Measurements from ENCODE around the gene RDH13. TPM values are rescaled to one million over a fixed set of nuclear protein-coding genes. Genes with fewer than 3 reads are reported as not detected.

The RDH13 gene
- total and polyA plus RNA-seq, 2 experiments from 2014 or later: 28.0 to 36.5 TPM

- Histone ChIP-seq H4K20me1 (replicated peaks; ENCODE audit: insufficient read depth) (no peaks in the 10 kb centered on the region), H3K36me3 (ENCODE audit: insufficient read depth) (no peaks in the 10 kb centered on the region), H3K27ac (ENCODE audit: low read depth) (no peak overlapping the region), H2AFZ (no peak overlapping the region; the same call in 1 of the 2 replicates), H3K4me2 (peak overlapping the region; percentile 78), H3K4me1 (ENCODE audit: insufficient read depth) (no peaks in the 10 kb centered on the region; the same call in 1 of the 2 replicates), H3K4me3 (peak overlapping the region; percentile 70), H3K27me3 (ENCODE audit: insufficient read depth) (peaks cover 91% of the 10 kb centered on the region), H3F3A (replicated peaks; ENCODE audit: low read depth) (peaks cover 5% of the 10 kb centered on the region; the same call in 1 of the 2 replicates), H3K79me2 (replicated peaks; ENCODE audit: insufficient read depth) (no peaks in the 10 kb centered on the region), H3K9me2 (ENCODE audit: insufficient read depth) (no peaks in the 10 kb centered on the region)
- ATAC-seq: no peak
- Mint-ChIP-seq H3K4me1 (peaks cover 32% of the 10 kb centered on the region), H3K27ac (no peak overlapping the region), H3K4me3 (peak overlapping the region; percentile 81), H3K9me3 (peaks cover 3% of the 10 kb centered on the region; the same call in 1 of the 3 replicates), H3K36me3 (ENCODE audit: low read depth) (no peaks in the 10 kb centered on the region; the same call in 2 of the 3 replicates), H3K27me3 (ENCODE audit: insufficient read depth, low read depth, poor library complexity) (peaks cover 62% of the 10 kb centered on the region)
- no peak for DNase-seq (ENCODE audit: low spot score)
- TF ChIP-seq POLR2AphosphoS5 (IDR thresholded peaks at IDR 0.05; ENCODE audit: low read depth): no peak
- no peak for TF ChIP-seq ETS1 (IDR thresholded peaks at IDR 0.05)
- no peak for TF ChIP-seq ZNF331 (CRISPR knock-in tag; IDR thresholded peaks at IDR 0.05; ENCODE audit: low read depth)
- no peak for TF ChIP-seq NANOG (IDR thresholded peaks at IDR 0.05; ENCODE audit: borderline replicate concordance)
- TF ChIP-seq EZH2 (IDR thresholded peaks at IDR 0.05; ENCODE audit: low read depth, unreplicated experiment): no peak
- no peak for TF ChIP-seq CREB1 (CRISPR knock-in tag; IDR thresholded peaks at IDR 0.05; ENCODE audit: low read depth)
- TF ChIP-seq CTCF (conservative IDR thresholded peaks at IDR 0.05; ENCODE audit: low read depth in 2 of 2): no peak
- no peak for TF ChIP-seq ZNF114 (CRISPR knock-in tag; IDR thresholded peaks at IDR 0.05)
- no peak for TF ChIP-seq REST (IDR thresholded peaks at IDR 0.05; ENCODE audit: unreplicated experiment)
- TF ChIP-seq STAT1 (IDR thresholded peaks at IDR 0.05; ENCODE audit: unreplicated experiment): no peak
- TF ChIP-seq JUNB (IDR thresholded peaks at IDR 0.05; ENCODE audit: unreplicated experiment): no peak
- no peak for TF ChIP-seq EZH2phosphoT487 (IDR thresholded peaks at IDR 0.05; ENCODE audit: unreplicated experiment)
- TF ChIP-seq ZNF462 (CRISPR knock-in tag; IDR thresholded peaks at IDR 0.05): no peak
Measured at GRCh38 chr19:55069865-55070197, 6.9 kb upstream of the RDH13 start.
